ENCODE data around the gene PPCDC. TPM values are rescaled to one million over a fixed set of nuclear protein-coding genes. Genes with fewer than 3 reads are reported as not detected.

The PPCDC gene
- total RNA-seq, 1 donor from 2014 or later, result 7.3 TPM

DNA sequence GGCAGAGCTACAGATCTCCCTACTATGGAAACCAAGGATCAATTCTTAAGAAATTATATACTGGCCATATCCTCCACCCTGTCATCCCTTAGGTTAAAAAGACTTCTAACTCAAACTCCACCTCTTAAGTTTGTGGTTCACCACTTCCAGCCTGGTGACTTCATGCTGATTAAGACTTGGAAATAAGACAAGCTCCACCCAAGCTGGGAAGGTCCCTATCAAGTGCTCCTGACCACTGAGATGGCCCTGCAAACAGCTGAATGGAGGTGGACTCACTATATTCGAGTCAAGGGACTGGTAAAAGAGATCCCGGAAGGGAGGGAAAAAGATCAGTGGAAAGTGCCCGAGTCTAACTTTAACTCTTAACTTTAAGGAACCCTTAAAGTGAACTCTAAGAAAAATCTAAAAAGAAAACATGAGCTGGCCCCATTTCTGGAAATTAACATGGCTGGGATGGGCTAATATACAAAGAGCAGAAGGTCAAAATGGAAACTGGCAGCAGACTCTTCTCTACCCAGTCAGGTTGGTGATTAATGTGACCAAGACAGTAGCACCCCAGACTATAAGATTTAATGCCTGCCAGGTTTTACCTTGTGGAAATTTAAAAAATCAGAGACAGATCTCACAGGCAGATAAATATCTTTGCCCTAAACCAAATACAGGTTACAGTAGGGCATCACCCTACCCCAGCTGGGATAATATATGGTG is 43.9 kb downstream of the PPCDC start:
- Histone ChIP-seq H3K27me3 (ENCODE audit: insufficient read depth, low read length) (no peaks in the 10 kb centered on the region), H3K4me2 (ENCODE audit: low read length) (peak overlapping the region; percentile 8), H3K27ac (ENCODE audit: low read depth, low read length) (no peak overlapping the region), H3K36me3 (ENCODE audit: insufficient read depth, low read length) (no peaks in the 10 kb centered on the region), H3K9me3 (ENCODE audit: insufficient read depth, low read depth, low read length) (no peaks in the 10 kb centered on the region), H3K4me3 (ENCODE audit: insufficient read depth, low read depth, low read length) (no peak overlapping the region), H2AFZ (ENCODE audit: low read depth, low read length) (no peak overlapping the region), H3K79me2 (ENCODE audit: insufficient read depth, low read length) (no peaks in the 10 kb centered on the region), H3K4me1 (ENCODE audit: insufficient read depth, low read length) (peaks cover 13% of the 10 kb centered on the region), H3K9ac (ENCODE audit: low read length) (no peak overlapping the region), H4K20me1 (ENCODE audit: insufficient read depth, low read length) (no peaks in the 10 kb centered on the region)
- H3K36me3 Mint-ChIP-seq (ENCODE audit: low read depth, unreplicated experiment), result peaks cover 19% of the 10 kb centered on the region
- DNase-seq (ENCODE audit: low read depth) (peak; percentile 82), FAIRE-seq (no peak)
- H3K4me1 Mint-ChIP-seq (ENCODE audit: low read depth, unreplicated experiment), result peaks cover 8% of the 10 kb centered on the region
- TF ChIP-seq EZH2 (IDR thresholded peaks at IDR 0.05; ENCODE audit: insufficient read depth, low read length), result no peak
- TF ChIP-seq, protein P1, sequence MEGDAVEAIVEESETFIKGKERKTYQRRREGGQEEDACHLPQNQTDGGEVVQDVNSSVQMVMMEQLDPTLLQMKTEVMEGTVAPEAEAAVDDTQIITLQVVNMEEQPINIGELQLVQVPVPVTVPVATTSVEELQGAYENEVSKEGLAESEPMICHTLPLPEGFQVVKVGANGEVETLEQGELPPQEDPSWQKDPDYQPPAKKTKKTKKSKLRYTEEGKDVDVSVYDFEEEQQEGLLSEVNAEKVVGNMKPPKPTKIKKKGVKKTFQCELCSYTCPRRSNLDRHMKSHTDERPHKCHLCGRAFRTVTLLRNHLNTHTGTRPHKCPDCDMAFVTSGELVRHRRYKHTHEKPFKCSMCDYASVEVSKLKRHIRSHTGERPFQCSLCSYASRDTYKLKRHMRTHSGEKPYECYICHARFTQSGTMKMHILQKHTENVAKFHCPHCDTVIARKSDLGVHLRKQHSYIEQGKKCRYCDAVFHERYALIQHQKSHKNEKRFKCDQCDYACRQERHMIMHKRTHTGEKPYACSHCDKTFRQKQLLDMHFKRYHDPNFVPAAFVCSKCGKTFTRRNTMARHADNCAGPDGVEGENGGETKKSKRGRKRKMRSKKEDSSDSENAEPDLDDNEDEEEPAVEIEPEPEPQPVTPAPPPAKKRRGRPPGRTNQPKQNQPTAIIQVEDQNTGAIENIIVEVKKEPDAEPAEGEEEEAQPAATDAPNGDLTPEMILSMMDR (IDR thresholded peaks at IDR 0.05; ENCODE audit: insufficient read depth, low read depth, low read length), result no peak
- peaks cover 8% of the 10 kb centered on the region for H3K27me3 Mint-ChIP-seq (ENCODE audit: low read depth, unreplicated experiment)
- H3K9me3 Mint-ChIP-seq (ENCODE audit: unreplicated experiment), result peaks cover 39% of the 10 kb centered on the region
- no peak overlapping the region for H3K27ac Mint-ChIP-seq (ENCODE audit: unreplicated experiment)
- H3K4me3 Mint-ChIP-seq (ENCODE audit: unreplicated experiment), result no peak overlapping the region

DNA sequence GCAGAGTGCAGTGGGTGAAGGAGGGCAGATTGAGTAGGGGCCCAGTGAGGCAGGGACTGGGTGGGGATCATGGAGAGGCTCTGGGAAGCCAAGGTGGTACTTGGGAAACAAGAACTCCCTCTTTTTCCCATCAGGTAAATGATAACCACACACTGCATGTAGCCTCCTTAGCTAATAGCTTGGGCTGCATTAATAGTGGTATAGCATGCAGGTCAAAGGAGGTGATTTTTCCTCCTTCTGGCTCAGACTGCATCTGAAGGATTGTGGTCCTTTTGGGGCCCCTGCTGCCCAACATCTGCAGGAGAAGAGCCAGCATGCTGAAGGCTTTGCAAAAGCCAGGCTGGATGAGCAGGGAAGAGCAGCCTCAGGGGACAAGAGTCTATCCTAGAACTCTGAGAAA is 45.4 kb downstream of the PPCDC start:
- H3K27me3 ChIP-seq (ENCODE audit: insufficient read depth, low read length), result no peaks in the 10 kb centered on the region
- H3K27ac Mint-ChIP-seq (ENCODE audit: unreplicated experiment), result no peak overlapping the region
- peaks cover 39% of the 10 kb centered on the region for H3K9me3 Mint-ChIP-seq (ENCODE audit: unreplicated experiment)
- H3K9ac ChIP-seq (ENCODE audit: low read length), result no peak overlapping the region
- peaks cover 18% of the 10 kb centered on the region for H3K36me3 Mint-ChIP-seq (ENCODE audit: low read depth, unreplicated experiment)
- no peak overlapping the region for H3K27ac ChIP-seq (ENCODE audit: low read depth, low read length)
- H3K4me3 Mint-ChIP-seq (ENCODE audit: unreplicated experiment), result no peak overlapping the region
- FAIRE-seq, result no peak
- H3K4me3 ChIP-seq (ENCODE audit: insufficient read depth, low read depth, low read length), result no peak overlapping the region
- H3K9me3 ChIP-seq (ENCODE audit: insufficient read depth, low read depth, low read length), result no peaks in the 10 kb centered on the region
- no peaks in the 10 kb centered on the region for H4K20me1 ChIP-seq (ENCODE audit: insufficient read depth, low read length)
- H2AFZ ChIP-seq (ENCODE audit: low read depth, low read length), result no peak overlapping the region
- no peak for DNase-seq (ENCODE audit: low read depth)
- no peaks in the 10 kb centered on the region for H3K36me3 ChIP-seq (ENCODE audit: insufficient read depth, low read length)
- no peak overlapping the region for H3K4me2 ChIP-seq (ENCODE audit: low read length)
- H3K4me1 ChIP-seq (ENCODE audit: insufficient read depth, low read length), result peaks cover 13% of the 10 kb centered on the region
- no peaks in the 10 kb centered on the region for H3K79me2 ChIP-seq (ENCODE audit: insufficient read depth, low read length)
- H3K4me1 Mint-ChIP-seq (ENCODE audit: low read depth, unreplicated experiment), result peaks cover 8% of the 10 kb centered on the region
- H3K27me3 Mint-ChIP-seq (ENCODE audit: low read depth, unreplicated experiment), result peaks cover 8% of the 10 kb centered on the region
- no peak for TF ChIP-seq EZH2 (IDR thresholded peaks at IDR 0.05; ENCODE audit: insufficient read depth, low read length)
- TF ChIP-seq, protein P1 (IDR thresholded peaks at IDR 0.05; ENCODE audit: insufficient read depth, low read depth, low read length), result no peak

DNA sequence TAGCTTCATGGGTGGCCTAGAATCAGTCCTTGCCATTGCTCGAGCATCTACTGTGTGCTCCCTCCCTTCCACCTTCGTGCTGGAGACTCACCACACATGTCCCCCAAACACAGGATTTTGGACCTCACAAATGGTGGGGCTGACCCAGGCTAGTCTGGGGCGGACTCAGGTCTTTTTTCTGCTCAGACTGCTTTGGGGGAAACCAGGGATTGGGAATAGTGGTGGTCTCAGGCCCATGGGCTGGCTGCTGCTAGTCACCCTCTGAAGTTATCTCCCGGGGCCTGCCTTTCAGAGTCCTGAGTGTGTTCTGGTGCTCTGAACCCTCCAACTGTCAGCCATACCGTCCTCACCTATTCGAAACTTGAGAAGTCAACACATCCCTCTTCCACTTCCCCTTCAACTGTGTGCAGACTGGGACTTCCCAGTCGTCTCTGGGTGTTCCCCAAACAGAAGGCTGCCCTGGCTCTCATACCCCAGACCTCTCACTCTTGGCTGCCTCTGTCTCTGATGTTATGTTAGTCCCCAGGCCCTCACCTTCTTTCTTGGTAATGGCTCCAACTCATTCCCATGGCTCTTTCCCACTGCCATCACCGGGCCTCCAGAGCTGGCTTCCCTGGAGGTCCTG is 46.0 kb downstream of the PPCDC start:
- H3K36me3 Mint-ChIP-seq (ENCODE audit: low read depth, unreplicated experiment), result peaks cover 18% of the 10 kb centered on the region
- no peak overlapping the region for H3K27ac Mint-ChIP-seq (ENCODE audit: unreplicated experiment)

More for the DNA sequence above, 46.0 kb downstream of the PPCDC start:
- TF ChIP-seq, protein P1 (IDR thresholded peaks at IDR 0.05; ENCODE audit: insufficient read depth, low read depth, low read length), result no peak
- TF ChIP-seq EZH2 (IDR thresholded peaks at IDR 0.05; ENCODE audit: insufficient read depth, low read length), result no peak
- Histone ChIP-seq H3K9me3 (ENCODE audit: insufficient read depth, low read depth, low read length) (no peaks in the 10 kb centered on the region), H3K4me2 (ENCODE audit: low read length) (no peak overlapping the region), H3K27me3 (ENCODE audit: insufficient read depth, low read length) (no peaks in the 10 kb centered on the region), H3K27ac (ENCODE audit: low read depth, low read length) (no peak overlapping the region), H3K9ac (ENCODE audit: low read length) (no peak overlapping the region), H3K36me3 (ENCODE audit: insufficient read depth, low read length) (no peaks in the 10 kb centered on the region), H2AFZ (ENCODE audit: low read depth, low read length) (no peak overlapping the region), H4K20me1 (ENCODE audit: insufficient read depth, low read length) (no peaks in the 10 kb centered on the region), H3K79me2 (ENCODE audit: insufficient read depth, low read length) (no peaks in the 10 kb centered on the region), H3K4me3 (ENCODE audit: insufficient read depth, low read depth, low read length) (no peak overlapping the region), H3K4me1 (ENCODE audit: insufficient read depth, low read length) (peaks cover 13% of the 10 kb centered on the region)
- Mint-ChIP-seq H3K4me3 (ENCODE audit: unreplicated experiment) (no peak overlapping the region), H3K27me3 (ENCODE audit: low read depth, unreplicated experiment) (peaks cover 6% of the 10 kb centered on the region), H3K4me1 (ENCODE audit: low read depth, unreplicated experiment) (peaks cover 8% of the 10 kb centered on the region), H3K9me3 (ENCODE audit: unreplicated experiment) (peaks cover 39% of the 10 kb centered on the region)
- no peak for FAIRE-seq
- DNase-seq (ENCODE audit: low read depth), result no peak
